ENCODE data around the gene TMEM151B.

DNA sequence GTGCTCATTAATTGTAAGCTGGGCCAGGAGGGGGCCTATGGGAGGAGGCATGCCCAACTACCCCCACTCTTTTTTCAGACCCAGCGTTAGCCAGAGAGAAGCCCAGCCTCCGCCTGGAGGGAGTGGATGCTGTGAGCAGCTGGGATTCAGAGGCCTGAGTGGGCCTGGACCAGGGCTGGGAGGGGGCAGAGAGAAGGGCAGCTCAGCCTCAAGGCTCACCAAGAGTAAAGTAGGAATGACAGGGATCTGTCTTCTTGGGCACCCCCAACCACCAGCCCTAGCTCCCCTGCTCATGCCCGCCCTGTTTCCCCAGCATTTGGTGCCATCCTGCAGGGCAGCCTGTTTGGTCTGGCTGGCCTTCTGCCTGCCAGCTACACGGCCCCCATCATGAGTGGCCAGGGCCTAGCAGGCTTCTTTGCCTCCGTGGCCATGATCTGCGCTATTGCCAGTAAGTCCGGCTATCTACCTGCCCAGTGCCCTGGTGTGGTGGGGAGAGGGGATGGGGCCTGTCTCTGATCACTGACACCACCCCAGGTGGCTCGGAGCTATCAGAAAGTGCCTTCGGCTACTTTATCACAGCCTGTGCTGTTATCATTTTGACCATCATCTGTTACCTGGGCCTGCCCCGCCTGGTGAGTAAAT is 40.1 kb upstream of the TMEM151B start:
- TF ChIP-seq, protein P1, sequence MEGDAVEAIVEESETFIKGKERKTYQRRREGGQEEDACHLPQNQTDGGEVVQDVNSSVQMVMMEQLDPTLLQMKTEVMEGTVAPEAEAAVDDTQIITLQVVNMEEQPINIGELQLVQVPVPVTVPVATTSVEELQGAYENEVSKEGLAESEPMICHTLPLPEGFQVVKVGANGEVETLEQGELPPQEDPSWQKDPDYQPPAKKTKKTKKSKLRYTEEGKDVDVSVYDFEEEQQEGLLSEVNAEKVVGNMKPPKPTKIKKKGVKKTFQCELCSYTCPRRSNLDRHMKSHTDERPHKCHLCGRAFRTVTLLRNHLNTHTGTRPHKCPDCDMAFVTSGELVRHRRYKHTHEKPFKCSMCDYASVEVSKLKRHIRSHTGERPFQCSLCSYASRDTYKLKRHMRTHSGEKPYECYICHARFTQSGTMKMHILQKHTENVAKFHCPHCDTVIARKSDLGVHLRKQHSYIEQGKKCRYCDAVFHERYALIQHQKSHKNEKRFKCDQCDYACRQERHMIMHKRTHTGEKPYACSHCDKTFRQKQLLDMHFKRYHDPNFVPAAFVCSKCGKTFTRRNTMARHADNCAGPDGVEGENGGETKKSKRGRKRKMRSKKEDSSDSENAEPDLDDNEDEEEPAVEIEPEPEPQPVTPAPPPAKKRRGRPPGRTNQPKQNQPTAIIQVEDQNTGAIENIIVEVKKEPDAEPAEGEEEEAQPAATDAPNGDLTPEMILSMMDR (IDR thresholded peaks at IDR 0.05 in 4 of 5, conservative IDR thresholded peaks at IDR 0.05 in 1 of 5): no peak
- no peak for TF ChIP-seq POLR2A (IDR thresholded peaks at IDR 0.05)
